ENCODE measurements around the gene YWHAQ.

- no peak for TF ChIP-seq CTCF (IDR thresholded peaks at IDR 0.05)
- peak in 1 of 2 donors; percentile 31 for TF ChIP-seq POLR2A (IDR thresholded peaks at IDR 0.05)
- TF ChIP-seq POLR2AphosphoS5 (IDR thresholded peaks at IDR 0.05; ENCODE audit: insufficient read depth in 1 of 2, low read depth in 1 of 2) = no peak
These were observed 75.9 kb downstream of the YWHAQ start for GRCh38 chr2:9554921-9555296.

Measured in vagina (tissue), 2 donors.